Calu3 (cell line): ENCODE data around the gene B4GALT7. TPM values are rescaled to one million over a fixed set of nuclear protein-coding genes. Genes with fewer than 3 reads are reported as not detected.

Experiments used
- BruUV-seq: library from RNA; stranded (reverse); fragments of 400-500 nt; replicated peaks from 2 replicates; lab custom pipeline; 2021; lab: Mats Ljungman, UMichigan
- CTCF ChIA-PET: fragments of 300-600 bp; sonication (Branson Sonifier 250); formaldehyde crosslinking; loops from one replicate; lab custom pipeline; 2022; ENCODE audit warnings: antibody characterized with exemption; lab: Charles Lee
- DNase-seq: peaks from one replicate; pipeline ENCODE4 v3.0.0; 2022
- H3K27ac Mint-ChIP-seq: one replicate; pipeline ENCODE4 v1.8.0; 2022; ENCODE audit warnings: mixed read lengths; ENCODE audit not compliant: unreplicated experiment
- H3K27me3 Mint-ChIP-seq: one replicate; pipeline ENCODE4 v1.8.0; 2022; ENCODE audit warnings: mixed read lengths; ENCODE audit not compliant: unreplicated experiment
- H3K36me3 Mint-ChIP-seq: one replicate; pipeline ENCODE4 v1.8.0; 2022; ENCODE audit warnings: mild to moderate bottlenecking, moderate library complexity, mixed read lengths; ENCODE audit not compliant: insufficient read depth, unreplicated experiment
- H3K4me1 Mint-ChIP-seq: one replicate; pipeline ENCODE4 v1.8.0; 2022; ENCODE audit warnings: mild to moderate bottlenecking, low read depth, mixed read lengths; ENCODE audit not compliant: unreplicated experiment
- H3K4me3 Mint-ChIP-seq: one replicate; pipeline ENCODE4 v1.8.0; 2022; ENCODE audit warnings: mild to moderate bottlenecking, low read depth, moderate library complexity, mixed read lengths; ENCODE audit not compliant: unreplicated experiment
- H3K9me3 Mint-ChIP-seq: one replicate; pipeline ENCODE4 v1.8.0; 2022; ENCODE audit warnings: low read depth, mixed read lengths; ENCODE audit not compliant: unreplicated experiment
- CTCF ChIP-seq: fragments of 200-600 bp; IDR thresholded peaks from one replicate; pipeline ENCODE4 v1.8.0; 2022; ENCODE audit warnings: antibody characterized with exemption; ENCODE audit not compliant: unreplicated experiment
- intact Hi-C: fragments of 100-400 bp; cut with micrococcal nuclease; formaldehyde crosslinking; loops from one replicate; pipeline ENCODE4 v1.10.0; 2022; ENCODE audit not compliant: unreplicated experiment
- total RNA-seq: library from RNA; stranded (reverse); gene quantifications from 2 replicates; pipeline ENCODE4 v1.2.3, GENCODE V29; 2022

The B4GALT7 gene
- total RNA-seq, 1 experiment from 2014 or later = 55.7 TPM

GRCh38 chr5:177610131-177610769 is 10.3 kb downstream of the B4GALT7 start:
- Mint-ChIP-seq H3K36me3 (peaks cover 37% of the 10 kb centered on the region), H3K4me1 (no peaks in the 10 kb centered on the region), H3K9me3 (no peaks in the 10 kb centered on the region), H3K27me3 (no peaks in the 10 kb centered on the region), H3K4me3 (no peak overlapping the region), H3K27ac (peak overlapping the region; percentile 40)
- CTCF ChIA-PET = interaction anchor here (0.6 to 1.6 kb wide), 2 partner anchors 18 to 65 kb away, joined by 4 read pairs; partner anchors contain the start of gene TMED9
- no peak for TF ChIP-seq CTCF
- BruUV-seq = no TSS peak
- intact Hi-C loops = no loop called here
- DNase-seq = no peak

GRCh38 chr5:177610770-177611445 is 11.0 kb downstream of the B4GALT7 start:
- Mint-ChIP-seq H3K27me3 (no peaks in the 10 kb centered on the region), H3K4me1 (no peaks in the 10 kb centered on the region), H3K4me3 (no peak overlapping the region), H3K9me3 (no peaks in the 10 kb centered on the region), H3K27ac (peak overlapping the region; percentile 40), H3K36me3 (peaks cover 36% of the 10 kb centered on the region)
- no peak for DNase-seq
- BruUV-seq = no TSS peak
- intact Hi-C loops = no loop called here
- CTCF ChIA-PET = interaction anchor here (0.6 to 1.6 kb wide), 2 partner anchors 19 to 65 kb away, joined by 4 read pairs; partner anchors contain the start of gene TMED9
- TF ChIP-seq CTCF = no peak

GRCh38 chr5:177611446-177612214 is 11.7 kb downstream of the B4GALT7 start:
- BruUV-seq = no TSS peak
- H3K36me3 Mint-ChIP-seq = peaks cover 36% of the 10 kb centered on the region

More at GRCh38 chr5:177611446-177612214, 11.7 kb downstream of the B4GALT7 start:
- Mint-ChIP-seq H3K4me1 (no peaks in the 10 kb centered on the region), H3K9me3 (no peaks in the 10 kb centered on the region), H3K4me3 (no peak overlapping the region), H3K27ac (peak overlapping the region; percentile 19), H3K27me3 (no peaks in the 10 kb centered on the region)
- intact Hi-C loops = no loop called here
- CTCF ChIA-PET = no interaction called here
- TF ChIP-seq CTCF = no peak
- DNase-seq = no peak
